ENCODE results near the gene SET. TPM values are rescaled to one million over a fixed set of nuclear protein-coding genes. Genes with fewer than 3 reads are reported as not detected.
A peak's percentile ranks its signal among the peaks of the same experiment; 100 is the strongest.

Gene SET
- polyA plus RNA-seq, 6 donors from 2014 or later: 186 to 306 (median 222) TPM

GRCh38 chr9:128722380-128723351 lies 33.6 kb downstream of the SET start:
- DNase-seq: no peak
- peak overlapping the region; percentile 84 to 98 (median 94) for H3K4me3 Mint-ChIP-seq
- no peak for ATAC-seq (ENCODE audit: low read depth in 2 of 2)
- no peaks in the 10 kb centered on the region for H3K9me3 Mint-ChIP-seq
- peak overlapping the region; percentile 33 to 96 (median 90) for H3K27ac Mint-ChIP-seq
- H3K4me1 Mint-ChIP-seq: peaks cover 30 to 40% (median 32%) of the 10 kb centered on the region in 3 donors
- no peaks in the 10 kb centered on the region for H3K27me3 Mint-ChIP-seq
- no peaks in the 10 kb centered on the region for H3K36me3 Mint-ChIP-seq

- Mint-ChIP-seq H3K27me3 (no peaks in the 10 kb centered on the region), H3K4me1 (peaks cover 30 to 40% (median 32%) of the 10 kb centered on the region in 3 donors), H3K9me3 (no peaks in the 10 kb centered on the region), H3K4me3 (peak overlapping the region; percentile 84 to 98 (median 94)), H3K27ac (peak overlapping the region; percentile 87 to 99 (median 92)), H3K36me3 (no peaks in the 10 kb centered on the region)
- ATAC-seq (ENCODE audit: low read depth in 2 of 2): no peak
- no peak for DNase-seq
Measured at GRCh38 chr9:128723352-128723865, 34.4 kb downstream of the SET start.

- peak; percentile 98 for ATAC-seq (ENCODE audit: low read depth in 2 of 2)
- peaks cover 30 to 40% (median 32%) of the 10 kb centered on the region in 3 donors for H3K4me1 Mint-ChIP-seq
- H3K36me3 Mint-ChIP-seq: no peaks in the 10 kb centered on the region
- H3K27ac Mint-ChIP-seq: peak within 1 kb of the TSS; percentile 88 to 99 (median 94)
- H3K9me3 Mint-ChIP-seq: no peaks in the 10 kb centered on the region
- H3K27me3 Mint-ChIP-seq: no peaks in the 10 kb centered on the region
- peak; percentile 99 for DNase-seq
- peak within 1 kb of the TSS; percentile 84 to 98 (median 94) for H3K4me3 Mint-ChIP-seq
Measured at GRCh38 chr9:128723866-128724743, 35.1 kb downstream of the SET start, which contains the start of gene ZDHHC12. TSS of gene ZDHHC12 (minus strand) at chr9:128724127. CDS start at chr9:128724093, 34 bp downstream.

- Mint-ChIP-seq H3K9me3 (no peaks in the 10 kb centered on the region), H3K4me1 (peaks cover 30 to 40% (median 32%) of the 10 kb centered on the region in 3 donors), H3K4me3 (peak overlapping the region; percentile 84 to 98 (median 94)), H3K27me3 (no peaks in the 10 kb centered on the region), H3K36me3 (no peaks in the 10 kb centered on the region), H3K27ac (peak overlapping the region in 5 of 6 donors; percentile 64 to 98 (median 88))
- DNase-seq: no peak
- ATAC-seq (ENCODE audit: low read depth in 2 of 2): no peak
Measured at GRCh38 chr9:128724744-128725211, 35.8 kb downstream of the SET start.

GRCh38 chr9:128727640-128728248 lies 38.7 kb downstream of the SET start:
- Mint-ChIP-seq H3K4me1 (peaks cover 18 to 30% (median 20%) of the 10 kb centered on the region in 3 donors), H3K27ac (no peak overlapping the region), H3K27me3 (no peaks in the 10 kb centered on the region), H3K36me3 (no peaks in the 10 kb centered on the region), H3K4me3 (peak overlapping the region in 1 of 8 donors; percentile 9), H3K9me3 (no peaks in the 10 kb centered on the region)
- DNase-seq (no peak), ATAC-seq (ENCODE audit: low read depth in 2 of 2) (no peak)

GRCh38 chr9:128728298-128728697 lies 39.3 kb downstream of the SET start:
- ATAC-seq (ENCODE audit: low read depth in 2 of 2) (no peak), DNase-seq (no peak)
- Mint-ChIP-seq H3K27ac (no peak overlapping the region), H3K9me3 (no peaks in the 10 kb centered on the region), H3K4me3 (no peak overlapping the region), H3K4me1 (peaks cover 14 to 24% (median 16%) of the 10 kb centered on the region in 3 donors), H3K27me3 (no peaks in the 10 kb centered on the region), H3K36me3 (no peaks in the 10 kb centered on the region)

GRCh38 chr9:128729302-128729701 lies 40.3 kb downstream of the SET start:
- Mint-ChIP-seq H3K4me3 (no peak overlapping the region), H3K4me1 (peaks cover 9 to 17% (median 14%) of the 10 kb centered on the region in 3 donors), H3K9me3 (no peaks in the 10 kb centered on the region), H3K36me3 (no peaks in the 10 kb centered on the region), H3K27ac (peak overlapping the region in 2 of 6 donors; percentile 67 to 84), H3K27me3 (no peaks in the 10 kb centered on the region)
- DNase-seq (no peak), ATAC-seq (ENCODE audit: low read depth in 2 of 2) (no peak)

GRCh38 chr9:128729766-128730517 lies 40.9 kb downstream of the SET start:
- no peaks in the 10 kb centered on the region for H3K9me3 Mint-ChIP-seq
- no peak overlapping the region for H3K4me3 Mint-ChIP-seq
- H3K27ac Mint-ChIP-seq: peak overlapping the region in 2 of 6 donors; percentile 67 to 84
- no peaks in the 10 kb centered on the region for H3K27me3 Mint-ChIP-seq
- peaks cover 2 to 10% (median 9%) of the 10 kb centered on the region in 3 donors for H3K4me1 Mint-ChIP-seq
- no peaks in the 10 kb centered on the region for H3K36me3 Mint-ChIP-seq
- ATAC-seq (ENCODE audit: low read depth in 2 of 2) (no peak), DNase-seq (no peak)

- H3K4me1 Mint-ChIP-seq: peaks cover 0 to 13% (median 4%) of the 10 kb centered on the region in 3 donors
- ATAC-seq (ENCODE audit: low read depth in 2 of 2) (no peak), DNase-seq (no peak)
- H3K27ac Mint-ChIP-seq: no peak overlapping the region
- H3K4me3 Mint-ChIP-seq: no peak overlapping the region
- H3K27me3 Mint-ChIP-seq: no peaks in the 10 kb centered on the region
- no peaks in the 10 kb centered on the region for H3K9me3 Mint-ChIP-seq
- no peaks in the 10 kb centered on the region for H3K36me3 Mint-ChIP-seq
Measured at GRCh38 chr9:128731093-128731492, 42.1 kb downstream of the SET start.

- H3K36me3 Mint-ChIP-seq: no peaks in the 10 kb centered on the region
- ATAC-seq (ENCODE audit: low read depth in 2 of 2): no peak
- no peak overlapping the region for H3K27ac Mint-ChIP-seq
- no peak overlapping the region for H3K4me3 Mint-ChIP-seq
- H3K27me3 Mint-ChIP-seq: no peaks in the 10 kb centered on the region
- H3K9me3 Mint-ChIP-seq: no peaks in the 10 kb centered on the region
- peaks cover 0 to 13% (median 2%) of the 10 kb centered on the region in 3 donors for H3K4me1 Mint-ChIP-seq
- DNase-seq: no peak
Measured at GRCh38 chr9:128731691-128732090, 42.7 kb downstream of the SET start.

GRCh38 chr9:128732576-128732975 lies 43.6 kb downstream of the SET start:
- H3K27me3 Mint-ChIP-seq: no peaks in the 10 kb centered on the region
- DNase-seq: no peak
- no peak overlapping the region for H3K4me3 Mint-ChIP-seq
- H3K9me3 Mint-ChIP-seq: no peaks in the 10 kb centered on the region
- H3K36me3 Mint-ChIP-seq: peaks cover 0 to 5% of the 10 kb centered on the region in 2 donors
- H3K4me1 Mint-ChIP-seq: peaks cover 0 to 13% (median 2%) of the 10 kb centered on the region in 3 donors
- H3K27ac Mint-ChIP-seq: no peak overlapping the region
- no peak for ATAC-seq (ENCODE audit: low read depth in 2 of 2)

- Mint-ChIP-seq H3K4me3 (no peak overlapping the region), H3K4me1 (peaks cover 0 to 13% (median 2%) of the 10 kb centered on the region in 3 donors), H3K36me3 (peaks cover 0 to 5% of the 10 kb centered on the region in 2 donors), H3K27me3 (no peaks in the 10 kb centered on the region), H3K9me3 (no peaks in the 10 kb centered on the region), H3K27ac (peak overlapping the region in 3 of 6 donors; percentile 18 to 92 (median 47))
- DNase-seq: peak; percentile 17
- peak; percentile 42 to 51 for ATAC-seq (ENCODE audit: low read depth in 2 of 2)
Measured at GRCh38 chr9:128733256-128733655, 44.2 kb downstream of the SET start.

All from naive B cell (primary cell).